Ishikawa (cell line): ENCODE measurements around the gene GAS6.

Source experiments
- CREB1 ChIP-seq: IDR thresholded peaks from 2 replicates; pipeline ENCODE4 v1.6.1; 2012; ENCODE audit warnings: low read depth
- EP300 ChIP-seq: IDR thresholded peaks from 2 replicates; pipeline ENCODE4 v1.6.1; 2012; ENCODE audit warnings: borderline replicate concordance
- MAX ChIP-seq: IDR thresholded peaks from 2 replicates; pipeline ENCODE4 v1.6.1; 2012
- YY1 ChIP-seq: IDR thresholded peaks from 2 replicates; pipeline ENCODE4 v1.6.1; 2012; ENCODE audit warnings: low read depth
- ZBTB7A ChIP-seq: IDR thresholded peaks from 2 replicates; pipeline ENCODE4 v1.6.1; 2012; ENCODE audit warnings: low read depth
- TF ChIP-seq, protein P1 (sequence below): IDR thresholded peaks from 2 replicates; pipeline ENCODE4 v1.6.1; 2012

DNA sequence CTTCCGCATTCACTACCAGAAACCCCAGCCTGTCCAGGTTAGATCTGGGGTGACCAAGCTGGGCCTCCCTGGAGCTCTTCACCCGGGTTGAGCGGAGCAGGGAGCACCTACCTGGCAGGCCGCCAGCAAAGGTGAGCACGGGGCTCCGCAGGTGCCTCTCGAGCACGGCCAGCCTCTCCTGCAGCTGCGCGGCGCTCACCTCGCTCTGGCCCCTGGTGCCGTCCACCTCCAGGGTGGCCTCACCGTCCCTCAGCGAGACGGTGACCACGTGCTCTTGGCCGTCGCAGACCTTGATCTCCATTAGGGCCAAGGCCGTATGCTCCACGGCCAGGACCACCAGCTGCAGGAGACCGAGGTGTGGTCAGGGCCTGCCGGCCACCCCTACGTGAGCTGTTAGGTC, 42.0 kb downstream of the GAS6 start:
- TF ChIP-seq, protein P1, sequence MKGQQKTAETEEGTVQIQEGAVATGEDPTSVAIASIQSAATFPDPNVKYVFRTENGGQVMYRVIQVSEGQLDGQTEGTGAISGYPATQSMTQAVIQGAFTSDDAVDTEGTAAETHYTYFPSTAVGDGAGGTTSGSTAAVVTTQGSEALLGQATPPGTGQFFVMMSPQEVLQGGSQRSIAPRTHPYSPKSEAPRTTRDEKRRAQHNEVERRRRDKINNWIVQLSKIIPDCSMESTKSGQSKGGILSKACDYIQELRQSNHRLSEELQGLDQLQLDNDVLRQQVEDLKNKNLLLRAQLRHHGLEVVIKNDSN, result no peak
- TF ChIP-seq CREB1 (no peak), YY1 (no peak), ZBTB7A (no peak), EP300 (no peak), MAX (no peak)
